ENCODE measurements around the gene SDK1.

DNA sequence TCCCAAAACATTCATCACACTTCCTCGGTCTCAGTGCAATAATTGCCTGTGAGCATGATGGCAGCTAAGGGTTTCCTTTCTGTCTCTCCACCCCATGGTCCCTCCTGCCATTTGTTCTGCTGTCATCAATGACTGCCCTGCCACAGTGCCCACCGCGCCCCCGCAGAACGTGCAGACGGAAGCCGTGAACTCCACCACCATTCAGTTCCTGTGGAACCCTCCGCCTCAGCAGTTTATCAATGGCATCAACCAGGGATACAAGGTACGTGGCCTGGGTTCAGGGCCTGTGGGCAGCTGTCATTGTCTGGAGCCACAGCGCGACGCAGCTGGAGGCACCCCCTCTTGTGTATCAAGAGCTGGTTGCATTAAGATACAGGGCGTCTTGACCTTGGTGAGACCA is 748.1 kb downstream of the SDK1 start:
- TF ChIP-seq ZBTB49 (tag by site-specific recombination; IDR thresholded peaks at IDR 0.05; ENCODE audit: low read depth) (no peak), ZNF670 (tag by site-specific recombination; IDR thresholded peaks at IDR 0.05; ENCODE audit: low read depth) (no peak), ZNF266 (tag by site-specific recombination; IDR thresholded peaks at IDR 0.05; ENCODE audit: low read depth) (no peak), TSHZ1 (tag by site-specific recombination; IDR thresholded peaks at IDR 0.05; ENCODE audit: borderline replicate concordance) (no peak), ZNF843 (tag by site-specific recombination; IDR thresholded peaks at IDR 0.05) (no peak), ZNF211 (tag by site-specific recombination; IDR thresholded peaks at IDR 0.05; ENCODE audit: low read depth) (no peak), ZNF521 (tag by site-specific recombination; IDR thresholded peaks at IDR 0.05) (no peak), CTCF (tag by site-specific recombination; IDR thresholded peaks at IDR 0.05) (no peak), PRDM10 (tag by site-specific recombination; IDR thresholded peaks at IDR 0.05) (no peak), YY1 (tag by site-specific recombination; IDR thresholded peaks at IDR 0.05) (no peak)

All from HEK293 (cell line).